Activated T-helper 1 cell treated with Interleukin-2 at 50 U/mL for 16 hours (primary cell): ENCODE data around the gene SCN7A.

Experiments used
- DNase-seq: peaks from one replicate; pipeline ENCODE4 v3.0.0-alpha.2; 2020; ENCODE audit warnings: low read depth

The SCN7A gene

DNA sequence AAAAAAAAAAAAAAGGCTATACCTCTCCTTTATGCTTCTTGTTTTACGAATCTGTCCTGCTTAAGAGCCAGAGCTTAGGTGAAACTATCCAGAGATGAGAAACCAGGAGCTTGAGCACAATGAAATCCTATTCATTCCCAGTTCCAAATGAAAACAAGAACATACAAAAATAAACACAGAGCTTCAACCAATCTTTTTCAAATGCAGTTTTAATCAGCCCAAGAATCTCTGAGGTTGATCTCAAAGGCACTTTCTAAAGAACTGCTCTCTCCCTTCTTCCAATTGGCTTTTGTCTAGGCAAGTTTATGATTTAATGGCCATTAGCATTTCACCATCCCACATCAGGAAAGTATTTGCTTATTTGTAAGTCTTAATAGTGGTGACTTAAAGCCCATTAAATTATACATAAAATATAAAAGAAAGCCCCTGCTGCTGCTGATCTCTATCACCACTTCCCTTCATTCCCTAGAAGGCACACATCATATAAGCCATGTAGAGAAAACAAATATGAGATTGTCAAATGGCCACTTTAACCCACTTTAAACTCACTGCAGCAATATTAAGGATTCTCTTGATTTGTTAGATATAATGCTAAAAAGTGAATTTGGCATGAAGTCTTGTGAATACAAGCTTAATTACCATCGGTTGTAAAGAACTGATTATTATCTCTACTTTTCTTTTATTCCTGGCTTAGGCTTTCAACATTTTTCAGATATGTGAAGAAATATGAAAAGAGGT, 89.0 kb downstream of the SCN7A start:
- DNase-seq = no peak

- DNase-seq = no peak
Observed at GRCh38 chr2:166394245-166394644, 99.8 kb downstream of the SCN7A start.

- no peak for DNase-seq
Observed at GRCh38 chr2:166393008-166393407, 101.0 kb downstream of the SCN7A start.

DNA sequence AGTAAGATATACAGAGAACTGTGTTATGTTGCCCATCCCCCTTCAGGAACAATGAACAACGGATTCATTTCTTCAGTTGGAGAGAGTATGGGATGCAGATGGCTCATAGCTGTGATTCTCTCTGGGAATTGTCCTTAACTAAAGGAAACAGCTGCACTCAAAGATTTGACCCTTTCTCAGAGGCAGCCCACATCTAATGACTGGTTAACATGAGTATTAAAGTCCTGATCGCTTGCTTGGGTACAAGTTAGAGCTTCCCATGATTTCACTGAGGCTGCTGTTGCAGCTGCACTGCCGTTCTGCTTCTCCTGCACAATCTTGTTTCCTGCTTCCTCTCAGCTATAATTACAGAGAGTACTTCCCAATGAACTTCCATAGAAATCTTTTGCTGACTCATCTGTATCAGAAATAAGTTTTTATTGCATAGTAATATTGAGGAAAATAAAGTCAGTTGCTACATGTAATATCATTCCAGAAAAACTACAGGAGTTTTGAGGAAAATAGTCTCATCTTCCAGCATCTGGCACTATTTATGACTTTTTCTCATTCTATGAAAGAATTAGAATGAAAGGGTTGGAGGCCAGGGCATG, 105.5 kb downstream of the SCN7A start:
- no peak for DNase-seq

DNA sequence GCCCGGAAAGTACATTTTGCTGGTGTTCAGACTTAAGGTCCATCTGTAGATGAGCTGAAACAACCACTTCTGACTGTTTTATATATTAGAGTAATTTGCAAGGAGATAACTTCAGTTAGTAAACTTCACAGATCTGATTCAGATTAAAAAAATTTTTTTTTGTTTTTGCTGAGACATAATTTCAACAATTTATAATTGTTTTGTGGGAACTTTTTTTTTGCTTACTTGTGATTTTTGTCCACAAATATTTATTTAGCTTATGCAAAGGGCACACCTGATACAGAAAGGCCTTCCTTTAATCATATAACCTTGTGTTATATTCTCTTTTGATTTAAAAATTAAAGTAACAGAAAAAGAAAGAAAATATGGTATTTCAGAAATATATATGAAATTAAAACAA, 108.7 kb downstream of the SCN7A start:
- no peak for DNase-seq

DNA sequence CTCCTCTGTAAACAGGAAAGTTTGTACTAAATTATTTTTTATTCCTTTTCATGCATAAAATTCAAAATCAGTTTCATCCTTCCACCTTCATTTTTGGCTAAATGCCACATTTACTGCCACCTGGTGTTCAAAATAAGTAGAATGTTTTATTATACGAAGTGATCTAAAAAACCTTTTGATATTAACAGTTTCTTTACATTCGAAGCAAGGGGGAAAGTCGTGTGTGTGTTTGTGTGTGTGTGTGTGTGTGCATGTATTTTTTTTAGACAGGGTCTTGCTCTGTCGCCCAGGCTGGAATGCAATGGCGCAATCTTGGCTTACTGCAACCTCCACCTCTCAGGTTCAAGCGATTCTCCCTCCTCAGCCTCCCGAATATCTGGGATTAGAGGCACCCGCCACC, 109.3 kb downstream of the SCN7A start:
- DNase-seq = no peak

DNA sequence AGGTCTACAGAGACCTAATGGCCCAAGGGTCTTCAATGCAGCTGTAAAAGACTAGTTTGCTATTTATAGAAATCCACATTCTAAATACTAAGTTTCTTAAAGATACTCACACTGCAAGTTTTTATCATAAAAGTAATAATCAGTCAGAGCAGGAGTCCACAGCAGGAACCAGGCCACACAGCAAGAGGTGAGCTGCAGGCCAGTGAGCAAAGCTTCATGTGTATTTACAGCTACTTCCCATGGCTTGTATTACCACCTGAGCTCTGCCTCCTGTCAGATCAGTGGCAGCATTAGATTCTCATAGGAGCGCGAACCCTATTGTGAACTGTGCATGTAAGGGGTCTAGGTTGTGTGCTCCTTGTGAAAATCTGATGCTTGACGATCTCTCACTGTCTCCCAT, 111.6 kb downstream of the SCN7A start:
- DNase-seq = no peak

DNA sequence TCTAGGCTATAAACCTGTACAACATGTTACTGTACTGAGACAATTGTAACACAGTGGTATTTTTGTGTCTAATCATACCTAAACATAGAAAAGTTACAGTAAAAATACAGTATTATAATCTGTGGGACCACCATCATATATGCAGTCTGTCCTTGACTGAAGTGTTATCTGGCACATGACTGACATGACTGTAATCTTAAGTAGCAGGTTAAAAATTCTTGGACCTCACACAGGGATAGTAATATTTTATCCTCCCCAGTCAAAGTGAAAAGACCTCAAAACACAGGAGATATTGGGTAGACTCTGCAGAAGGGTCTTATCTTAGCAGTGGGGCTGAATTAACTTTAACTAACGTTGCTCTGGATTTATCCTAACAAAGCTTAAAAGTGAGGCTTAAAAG, 113.4 kb downstream of the SCN7A start:
- DNase-seq = no peak

- no peak for DNase-seq
Observed at GRCh38 chr2:166376873-166377272, 117.2 kb downstream of the SCN7A start.

DNA sequence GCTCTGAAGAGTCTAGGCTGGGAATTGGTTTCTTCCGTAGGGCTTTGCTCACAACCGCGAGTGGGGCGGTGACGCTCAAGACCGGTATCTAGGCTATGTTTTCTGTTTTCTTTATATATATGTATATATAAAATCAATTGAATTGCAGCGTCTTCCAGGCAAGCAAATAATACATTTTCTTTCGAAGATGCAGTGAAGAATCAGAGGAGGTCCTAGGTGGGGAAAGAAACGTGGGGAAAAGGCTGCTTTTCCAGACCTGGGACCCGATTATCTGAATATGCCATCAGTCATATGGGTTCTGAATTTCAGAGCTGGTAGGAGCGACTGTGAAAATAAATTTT, 117.6 kb downstream of the SCN7A start:
- no peak for DNase-seq

DNA sequence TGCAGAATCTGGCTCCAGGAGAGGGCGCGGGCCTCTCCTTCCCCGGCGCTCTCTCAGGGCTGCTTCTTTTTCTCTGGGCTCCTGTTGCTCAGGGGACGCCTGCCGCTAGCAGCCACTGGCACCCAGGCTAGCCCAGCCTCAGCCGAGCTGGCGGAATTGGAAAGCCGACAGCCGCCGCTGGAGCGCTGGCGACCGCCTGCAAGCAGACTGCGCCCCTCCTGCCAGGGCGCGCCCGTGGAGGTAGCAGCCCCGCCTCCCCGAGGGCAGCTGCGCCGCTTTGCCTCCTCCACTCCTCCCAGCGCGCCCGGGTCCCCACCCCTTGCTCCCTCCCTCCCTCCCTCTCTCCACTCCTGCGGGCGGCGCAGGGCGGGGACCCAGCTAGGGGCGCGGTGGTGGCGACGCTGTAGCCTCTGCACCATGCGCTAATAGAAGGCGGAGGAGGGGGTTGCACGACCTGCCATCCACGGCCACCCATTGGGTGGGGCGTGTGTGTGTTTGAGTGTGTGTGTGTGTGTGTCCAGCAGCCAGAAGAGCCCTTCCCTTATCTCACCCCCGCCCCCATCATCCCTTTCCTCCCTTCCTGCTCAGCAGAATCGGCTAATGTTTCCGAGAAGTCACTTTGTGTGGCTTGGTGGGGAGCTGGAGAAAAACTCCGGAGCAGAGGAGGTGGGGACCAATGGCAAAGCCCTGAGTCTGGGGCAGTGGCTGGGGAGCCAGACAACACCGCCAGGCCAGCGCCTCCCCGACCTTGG, 118.1 kb downstream of the SCN7A start, which contains the start of gene SCN9A:
Gene SCN9A, minus strand, starts transcription at position 209 of the 752 bp plus-strand sequence. CDS start 64,188 bp downstream, outside the sequence.
- DNase-seq = no peak

DNA sequence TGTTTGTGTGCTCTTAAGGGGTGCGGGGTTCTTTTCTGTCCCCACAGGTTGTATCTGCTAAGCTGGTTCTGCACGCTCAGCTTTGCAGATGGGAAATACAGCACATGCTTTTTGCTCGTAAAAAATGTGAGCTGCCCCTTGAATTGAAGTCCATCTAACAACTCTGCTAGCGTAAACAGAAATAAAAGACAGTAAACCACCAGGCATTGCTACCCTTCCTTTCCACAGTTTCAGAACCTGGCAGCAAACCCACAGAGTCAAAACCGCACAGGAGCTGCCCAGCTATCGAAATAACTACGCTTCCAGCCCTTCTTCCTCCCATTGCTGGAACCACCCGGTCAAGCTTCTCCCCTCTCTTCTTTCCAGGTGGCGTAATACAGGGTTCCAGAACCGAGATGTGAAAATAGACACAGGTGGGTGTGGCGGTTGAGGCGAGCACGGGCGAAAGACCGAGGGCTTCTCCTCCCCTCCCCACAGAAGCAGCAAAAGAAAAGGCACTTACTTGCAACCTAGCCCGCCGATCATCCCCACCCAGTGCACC, 118.8 kb downstream of the SCN7A start:
- DNase-seq = no peak

GRCh38 chr2:166373951-166374350, 120.1 kb downstream of the SCN7A start:
- no peak for DNase-seq

DNA sequence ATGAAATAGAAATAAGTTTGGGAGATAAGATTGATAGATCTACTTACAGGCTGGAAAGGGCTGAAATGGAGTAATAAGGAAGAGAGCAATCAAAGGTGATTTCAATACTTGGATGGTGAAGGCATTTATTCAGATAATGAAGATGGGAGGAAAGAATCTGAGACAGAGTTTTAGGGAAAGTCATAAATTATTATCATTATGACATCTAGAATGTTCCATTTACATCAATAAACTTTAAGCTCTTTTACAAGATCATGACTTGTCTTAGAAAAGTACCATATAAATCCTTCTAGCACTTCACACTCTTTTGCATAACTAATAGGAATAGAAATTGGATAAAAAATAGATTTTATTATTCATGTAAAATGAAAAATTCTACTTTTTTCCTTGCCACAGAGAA, 120.5 kb downstream of the SCN7A start:
- no peak for DNase-seq

- no peak for DNase-seq
Observed at GRCh38 chr2:166373105-166373504, 120.9 kb downstream of the SCN7A start.

- no peak for DNase-seq
Observed at GRCh38 chr2:166372046-166372445, 122.0 kb downstream of the SCN7A start.

DNA sequence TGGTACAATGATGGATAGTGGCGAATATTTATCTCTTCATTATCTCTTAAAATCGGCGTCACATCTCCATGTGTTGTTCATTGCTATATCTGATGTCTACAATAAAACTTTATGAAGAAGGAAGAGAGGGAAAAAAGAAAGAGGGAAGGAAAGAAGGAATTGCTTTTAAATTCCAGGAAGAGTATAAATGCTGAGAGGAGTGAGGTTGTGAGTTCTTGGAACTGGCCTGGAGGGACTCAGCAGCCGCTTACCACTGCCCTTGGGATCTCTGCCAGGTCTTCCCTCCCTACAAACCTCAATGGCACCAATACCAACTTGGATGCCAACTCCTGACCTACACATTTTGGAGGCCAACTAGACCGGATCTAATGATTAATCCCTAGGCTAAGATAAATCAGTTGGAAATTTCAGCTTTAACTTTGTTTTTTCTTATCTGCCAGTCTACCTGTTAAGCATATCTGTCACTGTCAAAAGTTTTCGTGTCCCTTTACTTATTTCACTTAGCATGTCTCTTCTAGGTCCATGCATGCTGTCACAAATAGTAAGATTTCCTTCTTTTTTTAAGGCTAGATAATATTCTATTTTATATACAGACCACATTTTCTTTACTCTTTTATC, 128.1 kb downstream of the SCN7A start:
- DNase-seq = no peak

GRCh38 chr2:166365239-166365638, 128.8 kb downstream of the SCN7A start:
- no peak for DNase-seq

- DNase-seq = no peak
Observed at GRCh38 chr2:166364476-166365161, 129.4 kb downstream of the SCN7A start.

DNA sequence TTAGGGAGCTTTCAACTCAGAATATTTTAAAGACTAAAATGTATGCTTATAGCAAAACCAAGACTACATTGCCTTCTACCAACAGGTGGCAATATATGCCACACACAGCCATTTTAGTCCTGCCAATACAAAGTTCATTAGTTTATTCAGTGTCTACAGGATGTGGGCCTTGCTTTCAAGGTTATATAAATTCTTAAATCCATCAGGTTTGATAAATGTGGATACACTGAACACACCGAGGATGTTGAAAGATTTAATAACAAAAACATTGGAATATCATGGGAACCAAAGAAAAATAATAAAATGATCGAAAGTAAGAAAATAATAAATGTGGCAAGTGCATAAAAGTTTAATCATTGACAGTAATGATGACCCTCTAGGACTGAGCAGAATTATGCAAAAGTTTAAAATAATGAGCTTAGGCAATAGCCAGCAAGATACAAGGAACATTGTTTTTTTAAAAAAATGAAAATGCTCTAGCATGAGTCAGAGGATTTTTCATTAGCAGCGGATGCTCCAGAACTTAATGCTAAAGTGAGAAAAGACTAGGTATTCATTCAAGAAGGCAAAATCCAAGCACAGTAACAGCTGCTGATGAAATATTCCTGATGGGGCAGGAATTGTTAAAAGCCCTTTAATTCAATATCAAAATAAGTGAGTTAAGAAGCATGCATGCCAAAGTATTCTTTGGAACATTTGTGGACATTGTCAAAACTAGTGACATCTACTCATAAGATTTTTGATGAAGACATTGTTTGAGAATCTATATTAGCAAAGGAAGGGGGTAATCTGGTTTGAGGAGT, 132.5 kb downstream of the SCN7A start:
- DNase-seq = no peak

- DNase-seq = no peak
Observed at GRCh38 chr2:166360906-166361305, 133.1 kb downstream of the SCN7A start.
